HG03025 (cell line): ENCODE measurements around the gene BICC1.

ENCODE experiments used
- ATAC-seq: cut with Tn5 transposase; IDR thresholded peaks from one replicate; pipeline ENCODE4 v1.9.1; 2021; ENCODE audit warnings: mild to moderate bottlenecking, moderate library complexity; ENCODE audit not compliant: unreplicated experiment, low FRiP score

The BICC1 gene

DNA sequence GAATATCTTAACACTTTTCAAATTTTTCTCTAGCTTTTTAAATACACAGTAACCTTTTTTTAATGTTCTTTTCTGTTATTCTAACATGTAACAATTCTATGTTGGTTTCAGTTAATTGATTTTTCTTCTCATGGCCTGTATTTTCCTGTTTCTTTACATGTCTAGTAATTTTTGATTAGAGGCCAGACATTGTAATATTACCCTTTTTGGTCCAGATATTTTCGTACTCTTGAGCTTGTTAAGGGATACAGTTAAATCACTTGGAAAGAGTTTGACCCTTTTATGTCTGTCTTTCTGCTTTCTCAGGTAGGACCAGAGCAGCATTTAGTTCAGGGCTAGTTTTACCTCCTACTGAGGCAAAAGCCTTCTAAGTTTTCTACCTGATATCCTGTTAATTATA, 45.0 kb downstream of the BICC1 start:
- no peak for ATAC-seq

DNA sequence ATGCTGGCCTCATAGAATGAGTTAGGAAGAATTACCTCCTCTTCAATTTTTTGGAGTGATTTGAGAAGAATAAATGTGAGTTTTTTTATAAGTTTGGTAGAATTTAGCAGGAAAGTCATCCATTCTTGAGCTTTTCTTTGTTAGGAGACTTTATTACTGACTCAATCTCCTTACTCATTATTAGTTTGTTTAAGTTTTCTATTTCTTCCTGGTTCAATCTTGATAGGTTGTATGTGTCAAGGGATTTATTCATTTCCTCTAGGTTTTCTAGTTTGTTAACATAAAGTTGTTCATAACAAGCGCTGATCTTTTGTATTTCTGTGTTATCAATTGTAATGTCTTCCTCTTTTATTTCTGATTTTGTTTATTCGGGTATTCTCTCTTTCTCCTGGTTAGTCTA, 47.4 kb downstream of the BICC1 start:
- ATAC-seq: no peak

DNA sequence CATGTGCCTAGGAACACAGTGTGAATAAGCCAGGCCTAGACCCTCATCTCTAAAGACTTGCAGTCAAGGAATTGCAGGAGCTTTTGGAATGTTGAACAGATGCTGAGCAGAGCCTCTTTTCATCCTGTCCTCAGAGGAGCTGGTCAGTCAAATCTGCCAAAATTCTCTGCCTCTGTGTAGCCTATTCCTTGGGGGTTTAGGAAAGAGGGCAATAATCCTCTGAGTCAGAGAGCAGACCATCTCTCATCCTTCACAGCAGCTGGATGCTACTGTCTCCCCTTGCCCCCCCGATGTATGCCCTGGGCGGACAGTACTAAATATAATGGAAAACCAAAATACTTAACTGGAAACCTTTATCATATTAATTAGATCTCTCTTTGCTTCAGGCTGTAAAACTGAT, 52.6 kb downstream of the BICC1 start:
- ATAC-seq: no peak

DNA sequence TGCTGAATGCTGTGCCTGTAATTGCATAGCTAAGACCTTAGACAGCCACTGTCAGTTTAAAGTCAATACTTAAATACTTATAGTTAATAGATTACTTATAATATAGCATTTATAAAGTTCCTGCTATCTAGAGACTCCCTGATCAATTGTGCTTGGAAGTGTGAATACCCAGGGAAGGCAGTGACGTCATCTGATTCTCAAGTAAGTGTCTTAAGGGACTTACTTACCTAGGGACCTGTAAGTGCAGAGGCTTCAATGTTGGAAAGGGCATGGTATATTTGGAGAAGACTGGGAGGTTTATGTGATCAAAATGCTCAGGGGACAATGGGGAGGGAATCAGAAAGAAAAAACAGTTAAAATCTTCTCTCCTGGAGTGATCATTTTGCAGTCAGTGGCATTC, 55.0 kb downstream of the BICC1 start:
- no peak for ATAC-seq

DNA sequence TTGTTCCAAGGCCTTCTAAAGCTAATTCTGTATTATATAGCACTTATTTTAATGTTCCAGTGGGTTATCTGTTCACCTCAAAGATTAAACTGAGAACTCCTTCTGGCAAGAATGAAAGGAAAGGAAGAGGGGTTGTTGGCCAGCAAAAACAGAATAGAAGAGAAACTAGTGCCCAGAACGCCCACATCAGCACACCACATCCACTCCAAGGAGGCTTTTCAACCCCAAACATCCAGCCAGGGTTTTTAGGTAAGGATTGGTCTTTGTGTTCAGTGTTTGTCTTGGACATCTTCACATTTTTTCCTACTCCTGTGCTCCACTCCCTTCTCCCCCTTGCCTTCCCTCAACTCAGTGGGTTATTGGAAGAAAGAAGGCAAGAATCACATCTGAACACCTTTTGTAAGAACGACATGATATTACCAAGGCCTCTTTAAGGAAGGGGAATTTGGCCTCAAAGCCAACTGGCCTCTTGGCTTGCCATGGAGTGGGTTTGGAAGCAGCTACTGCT, 55.8 kb downstream of the BICC1 start:
- ATAC-seq: no peak

DNA sequence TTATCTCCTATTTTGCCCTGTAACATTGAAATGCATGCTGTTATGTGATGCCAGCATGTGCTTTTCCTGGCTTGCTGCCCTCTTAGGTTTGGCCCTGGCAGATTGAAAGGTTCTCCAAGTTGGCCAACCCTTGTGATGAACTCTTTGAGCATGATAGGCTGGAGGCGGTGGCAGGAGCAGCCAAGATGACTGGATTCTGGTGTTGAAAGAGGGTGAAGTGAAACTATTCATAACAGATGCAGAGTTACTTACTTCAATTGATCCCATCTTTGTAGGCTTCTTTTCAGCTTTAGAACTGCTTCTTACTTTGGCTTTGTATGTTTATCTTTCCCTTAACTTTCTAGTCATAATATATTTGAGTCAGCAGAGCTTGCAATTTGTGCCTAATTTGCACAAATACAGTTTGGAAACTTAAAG, 57.6 kb downstream of the BICC1 start:
- no peak for ATAC-seq

DNA sequence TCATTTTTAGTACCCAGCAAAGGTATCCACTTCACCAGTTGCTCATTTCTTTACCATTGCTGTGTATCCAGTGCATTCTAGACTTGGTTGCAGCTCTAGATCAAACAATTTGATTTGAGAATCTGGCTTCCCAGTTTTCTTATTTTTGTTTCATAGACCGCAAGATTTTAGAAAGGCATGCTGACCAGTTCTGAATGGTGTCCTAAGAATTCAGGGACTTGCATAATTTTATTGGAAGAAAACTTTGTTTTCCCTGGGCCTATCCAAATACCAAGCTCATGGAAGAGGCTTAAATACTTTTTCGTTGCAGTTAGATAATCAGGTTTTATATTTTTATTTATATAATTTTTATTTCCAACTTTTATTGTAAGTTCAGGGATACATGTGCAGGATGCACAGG, 58.3 kb downstream of the BICC1 start:
- ATAC-seq: no peak

DNA sequence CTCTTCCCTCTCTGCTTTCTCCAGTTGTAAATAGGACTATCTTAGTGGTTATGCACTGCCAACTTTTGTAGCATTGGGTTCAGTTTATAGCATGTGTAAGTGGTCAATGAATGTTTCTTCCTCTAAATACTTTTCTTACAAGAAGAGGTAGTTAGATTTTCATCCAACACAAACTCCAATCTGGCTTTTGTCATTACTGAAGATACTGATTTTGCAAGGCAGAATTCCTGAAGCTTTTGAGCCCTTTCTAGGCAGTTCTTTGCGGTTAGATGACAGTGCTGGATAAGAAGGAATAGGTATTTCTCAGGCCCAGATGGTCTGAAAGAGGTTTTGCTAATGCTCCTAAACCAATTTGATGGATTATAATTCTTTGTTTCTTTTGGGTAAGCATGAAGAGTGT, 60.5 kb downstream of the BICC1 start:
- no peak for ATAC-seq

DNA sequence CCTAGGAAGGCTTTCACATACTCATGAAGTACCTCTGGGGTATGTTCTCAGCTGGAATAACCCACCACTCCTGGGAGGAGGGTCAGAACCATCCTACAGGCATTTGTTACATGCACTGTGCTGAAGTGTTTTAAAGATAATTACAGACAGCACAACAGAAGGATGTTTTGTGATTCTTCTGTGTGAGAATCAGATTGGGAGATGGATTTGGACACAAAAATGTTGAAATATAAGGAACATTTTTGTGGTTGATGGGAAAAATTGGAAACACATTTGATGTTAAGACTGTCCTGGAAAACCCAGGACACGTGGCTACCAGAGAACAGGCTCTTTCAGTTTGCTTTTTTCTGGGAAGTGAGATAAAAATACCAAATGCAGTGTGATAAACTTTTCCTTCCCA, 61.4 kb downstream of the BICC1 start:
- ATAC-seq: no peak

DNA sequence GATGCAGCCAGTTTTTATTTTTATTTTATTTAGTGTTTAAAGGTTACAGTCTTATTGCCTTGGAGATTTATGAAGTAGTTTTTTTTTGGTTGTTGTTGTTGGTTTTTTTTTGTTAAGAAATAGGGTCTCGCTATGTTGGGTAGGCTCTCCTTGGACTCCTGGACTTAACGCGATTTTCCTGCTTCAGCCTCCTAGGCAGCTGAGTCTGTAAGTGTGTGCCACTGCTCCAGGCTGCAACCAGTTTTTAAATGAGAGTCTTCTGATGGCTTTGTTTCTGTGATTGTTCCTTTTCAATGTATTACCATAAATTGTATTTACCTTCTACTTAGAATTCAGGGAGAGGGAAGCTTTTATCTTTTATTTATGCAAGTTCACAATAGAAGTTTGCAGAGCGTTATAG, 62.8 kb downstream of the BICC1 start:
- ATAC-seq: no peak

DNA sequence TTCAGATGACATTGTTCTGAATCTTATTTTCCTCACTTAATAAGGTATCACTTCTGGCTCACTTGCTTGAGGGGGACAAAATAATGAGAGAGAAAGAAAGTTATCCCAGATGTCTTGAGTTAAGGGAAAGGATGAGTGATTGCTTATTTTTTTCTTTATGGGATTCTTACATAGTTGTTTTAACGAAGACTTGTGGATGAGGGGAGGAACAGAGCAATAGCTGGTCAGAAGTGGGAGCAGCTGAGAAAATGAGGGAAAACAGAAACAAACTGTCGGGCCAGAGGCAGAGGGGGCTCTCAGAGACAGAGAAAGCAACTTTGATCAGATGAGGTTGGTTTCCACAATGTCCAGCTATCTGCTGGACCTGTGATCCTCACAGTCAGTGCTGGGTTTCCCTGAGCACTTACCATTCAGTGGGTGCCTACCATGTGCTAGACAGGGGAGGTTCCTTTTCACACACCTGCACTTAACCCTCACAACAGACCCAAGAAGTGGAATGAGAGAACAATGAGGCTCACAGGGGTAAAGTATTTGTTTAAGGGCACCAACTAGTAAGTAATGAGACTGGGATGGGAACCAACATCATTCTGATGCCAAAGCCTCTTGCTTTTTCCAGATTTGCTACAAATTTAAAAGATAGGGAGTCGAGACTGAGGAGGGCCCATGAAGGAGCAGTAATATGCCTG, 64.2 kb downstream of the BICC1 start:
- no peak for ATAC-seq

DNA sequence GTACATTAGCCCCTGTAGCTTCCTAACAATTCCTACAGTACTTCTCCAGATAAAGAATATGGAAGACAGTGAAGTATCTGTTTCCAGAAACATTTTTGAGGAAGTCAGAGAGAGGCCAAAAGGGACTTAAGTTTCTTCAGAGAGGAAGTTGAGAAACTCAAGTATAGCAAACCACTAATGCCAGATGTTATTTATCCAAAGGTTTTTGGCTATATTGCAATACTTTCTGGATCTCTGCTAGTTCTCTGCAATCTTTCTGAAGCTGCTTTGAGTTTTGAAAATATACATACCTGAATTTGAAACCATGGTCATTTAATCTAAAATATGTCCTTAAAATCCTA, 64.7 kb downstream of the BICC1 start:
- ATAC-seq: no peak

DNA sequence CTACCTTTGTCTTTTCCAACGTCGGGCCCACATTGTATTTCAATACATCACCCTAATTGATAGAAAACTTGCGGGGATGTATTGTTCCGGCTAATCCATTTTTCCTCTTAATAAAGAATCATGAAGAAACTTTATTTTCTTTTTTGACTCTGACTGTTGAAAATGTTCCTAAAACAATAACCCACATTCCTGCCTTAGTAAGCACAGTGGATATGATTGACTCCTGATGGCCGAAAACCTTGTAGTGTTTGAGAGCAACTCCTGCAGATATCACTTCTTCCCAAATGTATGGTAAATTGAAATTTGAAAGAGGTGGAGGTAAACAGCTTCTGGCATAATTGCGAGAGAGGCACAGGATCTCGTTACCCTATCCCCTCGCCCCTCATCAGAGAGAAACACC, 65.7 kb downstream of the BICC1 start:
- no peak for ATAC-seq

DNA sequence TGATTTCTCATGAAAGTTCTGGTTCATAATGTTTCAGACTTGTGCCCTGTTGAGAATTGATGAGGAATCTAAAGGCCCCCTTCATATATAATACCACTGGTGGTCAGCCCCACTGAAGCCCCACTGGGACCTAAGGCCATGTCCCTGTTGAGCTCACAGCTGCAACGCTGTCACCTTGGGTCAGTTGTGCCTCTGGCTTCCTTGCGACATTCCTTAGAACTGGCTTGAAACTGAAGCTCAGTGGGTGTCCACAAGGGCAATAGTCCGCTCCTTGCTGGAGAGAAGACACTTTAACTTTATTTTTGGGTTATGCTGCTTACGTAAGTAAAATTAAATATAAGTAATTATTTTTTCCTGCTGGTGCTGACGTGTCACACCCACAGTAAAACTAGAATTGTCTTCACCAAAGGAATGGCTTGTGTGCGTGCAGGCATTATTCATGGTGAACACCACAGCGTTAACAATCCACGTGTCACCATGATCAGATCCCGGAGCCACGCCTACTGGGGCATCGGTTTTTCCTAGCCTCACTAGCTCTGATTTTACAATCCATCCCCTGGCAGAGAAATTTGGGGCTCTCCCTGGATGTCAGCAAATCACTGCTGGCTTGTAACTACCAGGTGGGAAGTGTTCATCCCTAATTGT, 66.5 kb downstream of the BICC1 start:
- ATAC-seq: no peak

DNA sequence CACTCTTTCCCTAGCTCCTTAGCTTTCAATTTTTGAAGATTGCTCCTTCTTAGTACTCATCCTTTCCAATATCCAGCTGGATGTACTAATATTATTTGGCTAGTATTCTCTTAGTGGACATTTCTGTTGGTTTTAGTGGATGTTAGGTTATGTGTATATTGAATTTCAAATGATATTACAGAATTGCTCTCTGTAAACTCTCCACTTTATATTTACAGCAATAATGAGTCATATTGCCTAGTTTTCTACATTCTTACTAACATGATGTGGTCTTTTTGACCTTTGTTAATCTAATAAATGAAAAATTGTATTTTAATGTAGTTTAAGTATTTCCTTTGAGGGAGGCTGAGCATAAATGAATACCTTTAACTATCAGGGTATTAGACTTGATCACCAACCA, 69.4 kb downstream of the BICC1 start:
- no peak for ATAC-seq

DNA sequence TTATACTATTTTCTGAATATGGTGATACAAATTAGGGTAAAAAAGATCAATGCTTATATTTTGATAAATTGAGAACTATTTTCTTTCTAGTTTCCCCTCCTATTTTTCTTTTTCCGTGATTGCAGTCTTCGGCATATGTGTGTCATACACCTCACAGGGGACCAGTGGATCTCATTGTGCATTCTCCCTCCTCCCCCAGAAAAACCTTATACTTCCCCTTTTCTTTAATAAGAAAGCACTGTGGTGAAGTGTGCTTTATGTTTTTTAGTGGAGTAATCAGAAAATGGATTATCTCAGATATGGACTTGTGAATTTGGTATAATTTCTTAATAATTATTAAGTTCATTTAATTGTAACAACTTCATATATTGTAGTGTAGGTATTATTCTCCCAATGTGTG, 72.8 kb downstream of the BICC1 start:
- ATAC-seq: no peak

DNA sequence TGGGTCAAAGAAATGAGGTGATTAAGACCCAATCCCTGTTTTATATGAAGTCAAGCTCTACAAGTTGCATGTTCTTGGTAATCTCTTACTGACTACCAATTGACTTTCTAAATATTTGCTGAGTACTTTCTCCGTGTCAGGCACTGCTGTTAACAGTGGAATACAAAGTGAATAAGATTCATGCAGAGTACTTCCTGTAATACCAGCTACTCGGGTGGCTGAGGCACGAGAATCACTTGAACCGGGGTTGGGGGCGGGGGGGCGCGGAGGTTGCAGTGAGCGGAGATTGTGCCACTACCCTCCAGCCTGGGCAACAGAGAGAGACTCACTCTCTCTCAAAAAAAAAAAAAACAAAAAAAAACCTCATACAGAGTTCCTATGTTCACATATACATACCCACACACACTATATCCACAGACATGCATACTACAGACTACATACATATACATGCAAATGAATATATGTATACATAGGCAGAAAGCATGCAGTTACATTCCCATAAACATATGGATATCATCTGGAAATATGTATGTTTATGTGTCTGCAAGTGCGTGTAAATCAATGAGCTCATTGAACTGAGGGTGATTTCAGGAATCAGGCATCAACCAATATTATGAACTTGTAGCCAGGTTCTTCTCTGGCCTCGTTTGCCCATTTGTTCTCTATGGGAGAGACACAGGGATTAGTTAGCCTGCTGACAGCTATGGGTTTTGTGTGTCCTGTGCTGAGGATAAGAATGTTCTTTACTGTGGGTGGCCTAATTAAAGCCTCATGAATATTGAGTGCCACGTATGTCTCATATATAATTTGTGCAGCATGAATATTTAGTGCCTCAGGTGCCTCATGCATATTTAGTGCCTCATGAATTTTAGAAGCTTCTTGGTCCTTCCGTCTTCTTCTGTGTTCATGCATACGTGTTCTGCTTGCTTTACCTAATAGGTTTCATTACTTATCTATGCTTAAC, 73.9 kb downstream of the BICC1 start:
- ATAC-seq: no peak

DNA sequence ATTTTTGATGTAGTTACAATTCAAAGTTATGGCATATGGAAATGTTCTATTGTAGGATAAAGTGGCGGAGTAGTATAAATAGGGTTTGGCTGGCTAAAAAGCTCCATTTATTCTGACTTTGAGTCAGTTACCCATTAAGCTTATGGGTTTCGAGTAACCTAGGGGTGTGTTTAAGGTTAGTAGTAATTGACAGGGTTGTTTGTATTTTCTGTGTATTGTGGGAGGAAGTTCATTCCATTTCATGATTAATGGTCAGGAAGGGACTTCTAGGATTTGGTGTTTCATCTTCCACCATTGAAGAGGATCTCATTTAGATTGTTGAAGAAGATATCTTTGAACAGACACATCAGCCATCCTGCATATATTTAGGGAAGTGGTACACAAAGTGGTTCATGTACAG, 75.0 kb downstream of the BICC1 start:
- ATAC-seq: no peak

DNA sequence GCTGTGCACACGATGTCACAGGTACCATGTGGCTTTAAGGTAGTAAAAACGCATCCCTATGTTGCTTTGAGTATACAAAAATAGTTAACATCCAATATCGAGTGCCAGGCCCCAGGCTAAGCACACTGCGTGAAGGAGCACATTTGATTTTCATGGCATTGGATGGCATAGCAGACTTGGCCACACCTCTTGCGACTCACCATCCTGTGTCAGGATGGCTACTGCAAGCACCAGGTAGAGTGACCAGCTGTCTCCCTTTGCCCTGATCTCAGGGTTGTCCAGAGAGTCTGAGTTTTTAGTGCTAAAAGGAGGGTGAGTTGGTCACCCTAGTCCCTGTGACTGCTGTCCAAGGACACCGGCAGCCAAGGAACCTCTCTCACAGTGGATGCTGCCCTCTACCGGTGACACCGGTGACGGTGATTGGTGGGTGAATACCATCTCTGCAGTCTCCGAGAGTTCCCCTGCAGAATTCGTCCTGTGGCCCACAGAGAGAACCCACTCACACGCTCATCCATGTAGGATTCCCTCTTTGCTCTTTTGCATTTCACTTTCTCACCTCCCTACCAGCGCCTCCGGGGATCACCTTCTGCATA, 76.1 kb downstream of the BICC1 start:
- no peak for ATAC-seq

DNA sequence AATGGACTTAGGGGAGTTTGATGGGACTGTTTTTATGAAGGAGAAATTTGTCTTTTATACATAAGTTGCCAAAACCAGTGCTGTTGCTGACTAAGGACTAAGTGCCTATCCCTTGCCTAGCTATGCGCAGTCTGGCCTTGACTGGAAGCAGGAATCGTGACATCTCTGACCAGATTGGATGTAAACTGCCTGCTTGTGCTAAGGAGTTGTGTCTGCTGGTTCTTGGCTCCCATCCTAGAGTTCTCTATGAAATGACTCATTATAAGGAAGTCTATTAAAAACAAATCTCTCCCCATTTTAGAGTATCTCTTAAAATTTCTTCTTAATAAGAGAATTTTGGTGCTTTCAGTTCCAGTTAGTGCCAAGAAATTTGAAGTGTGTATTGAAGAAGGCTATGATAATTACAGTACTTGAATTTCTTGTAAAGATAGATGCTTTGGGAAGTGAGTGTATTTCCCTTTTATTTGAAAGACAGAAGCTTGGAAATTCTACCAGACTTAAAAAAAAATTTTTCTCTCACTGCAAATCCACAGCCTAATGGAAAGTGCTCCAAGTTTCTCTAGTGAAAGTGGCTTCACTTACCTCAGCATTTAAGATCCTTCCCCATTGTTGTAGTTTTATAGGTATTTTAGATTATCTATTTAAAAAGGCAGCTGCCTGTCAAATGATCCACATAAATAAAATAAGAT, 77.6 kb downstream of the BICC1 start:
- no peak for ATAC-seq
